H1 (cell line): ENCODE measurements around the gene OXNAD1. TPM values are rescaled to one million over a fixed set of nuclear protein-coding genes. Genes with fewer than 3 reads are reported as not detected.

Experiments
- ATF2 ChIP-seq: IDR thresholded peaks from 2 replicates; pipeline ENCODE4 v1.6.1; 2012; ENCODE audit warnings: low read length, inconsistent platforms
- CEBPB ChIP-seq: IDR thresholded peaks from 2 replicates; pipeline ENCODE4 v1.6.1; 2012; ENCODE audit warnings: low read depth, low read length
- CHD7 ChIP-seq: fragments of 300-600 bp; sonication (generic); IDR thresholded peaks from 2 replicates; pipeline ENCODE4 v1.7.1; 2012; ENCODE audit warnings: low read length, moderate library complexity, mild to moderate bottlenecking, inconsistent platforms; ENCODE audit not compliant: insufficient replicate concordance
- CTBP2 ChIP-seq: IDR thresholded peaks from 2 replicates; pipeline ENCODE4 v1.7.0; 2011; ENCODE audit warnings: borderline replicate concordance, mild to moderate bottlenecking, moderate library complexity, mixed read lengths, low read length; ENCODE audit not compliant: insufficient read depth, insufficient read length
- E2F6 ChIP-seq: IDR thresholded peaks from 2 replicates; pipeline ENCODE4 v1.6.1; 2012; ENCODE audit warnings: inconsistent platforms
- HDAC2 ChIP-seq, 2 experiments: fragments of 300-600 bp in 1 of 2; sonication (generic) in 1 of 2; IDR thresholded peaks; 2 replicates each; pipeline ENCODE4 v1.6.1; 2011 to 2012; ENCODE audit warnings: low read depth in 2 of 2, low read length in 2 of 2, mild to moderate bottlenecking in 2 of 2, moderate library complexity in 2 of 2, borderline replicate concordance in 1 of 2, inconsistent platforms in 1 of 2
- polyA plus RNA-seq, 7 experiments: library from polyadenylated mRNA; depleted of rRNA in 3 of 7; stranded (reverse) in 5 of 7; unstranded in 2 of 7; fragments of >200 nt in 5 of 7; fragments of 200-250 nt in 2 of 7; gene quantifications; 1 replicate in 5 of 7; 2 replicates in 1 of 7; 4 replicates in 1 of 7; pipeline versions ENCODE4 v1.2.1 to v1.2.3, GENCODE V29; 2011 to 2013; ENCODE audit warnings: missing spikeins in 2 of 7, mixed read lengths in 2 of 7
- total RNA-seq: library from RNA; stranded (reverse); fragmentation: NEBNext Ultra II Directional; extraction: Animal tissue kit (Norgen Biotek cat#: 25700); gene quantifications from 2 replicates; pipeline ENCODE4 v1.2.1, GENCODE V29; 2021

OXNAD1 gene
- total and polyA plus RNA-seq, 2 of the 8 experiments (the other 6 are each of a cell fraction or from before 2014, with no cell fraction given) = 14.9 to 24.8 TPM

- TF ChIP-seq CHD7 (no peak), HDAC2 (IDR thresholded peaks at IDR 0.05; ENCODE audit: borderline replicate concordance in 1 of 2, low read depth in 2 of 2, low read length in 2 of 2) (no peak), CTBP2 (no peak), ATF2 (no peak), E2F6 (no peak), CEBPB (no peak)
These were observed 24.3 kb downstream of the OXNAD1 start (continued) for GRCh38 chr3:16289144-16289889.
